SW480 (cell line): ENCODE results near the gene ZNF557.
"Not testable (repeated sequence)": the region's sequence is repeated elsewhere in the genome, so short reads cannot be mapped to it uniquely, and the experiment has no call there.

Experiments
- DNase-seq: peaks from one replicate; pipeline ENCODE4 v3.0.0-alpha.2; 2016; ENCODE audit warnings: low spot score

ZNF557 gene

DNA sequence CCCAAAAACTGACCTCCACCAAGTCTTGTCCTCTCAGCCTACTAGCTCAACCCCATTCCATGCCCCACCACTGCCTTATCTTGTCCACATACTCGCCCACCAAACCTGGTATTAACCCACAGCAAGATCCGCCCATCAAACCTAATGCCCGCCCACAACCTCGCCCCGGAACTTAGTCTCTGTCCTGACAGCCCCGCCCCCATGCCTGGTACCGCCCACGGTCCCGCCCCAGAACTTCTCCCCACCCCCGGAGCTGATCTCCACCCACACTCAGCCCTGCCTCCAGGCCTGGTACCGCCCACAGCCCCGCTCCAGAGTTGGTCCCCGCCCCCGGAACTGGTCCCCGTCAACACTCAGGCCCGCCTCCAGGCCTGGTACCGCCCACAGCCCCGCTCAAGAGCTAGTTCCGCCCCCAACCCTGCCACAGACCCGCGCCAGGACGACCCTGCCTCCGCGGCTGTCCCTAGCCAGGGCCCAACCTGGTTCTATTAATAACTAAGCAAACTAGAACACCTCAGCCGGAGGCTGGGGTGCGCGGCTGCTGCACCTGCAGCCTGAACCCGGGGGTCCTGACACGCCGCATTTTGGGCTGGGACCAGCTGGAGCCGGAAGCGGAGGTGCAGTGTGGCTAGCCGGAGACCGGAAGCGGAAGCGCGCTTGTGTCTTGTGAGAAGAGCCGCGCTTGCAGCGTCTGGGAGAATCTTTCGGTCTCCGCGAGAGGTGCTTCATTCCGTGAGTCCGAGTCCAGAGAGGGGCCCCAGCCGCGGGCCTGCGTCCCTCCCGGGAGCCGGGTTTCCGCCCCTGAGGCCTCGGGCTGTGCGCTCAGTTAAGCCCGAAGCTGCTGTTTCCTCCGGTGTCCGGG is at the start of gene ZNF557:
Gene ZNF557 (plus strand): TSS at position 662 of the 862 bp plus-strand sequence. CDS start 5,372 bp downstream, outside the sequence.
- DNase-seq: peak; percentile 93

DNA sequence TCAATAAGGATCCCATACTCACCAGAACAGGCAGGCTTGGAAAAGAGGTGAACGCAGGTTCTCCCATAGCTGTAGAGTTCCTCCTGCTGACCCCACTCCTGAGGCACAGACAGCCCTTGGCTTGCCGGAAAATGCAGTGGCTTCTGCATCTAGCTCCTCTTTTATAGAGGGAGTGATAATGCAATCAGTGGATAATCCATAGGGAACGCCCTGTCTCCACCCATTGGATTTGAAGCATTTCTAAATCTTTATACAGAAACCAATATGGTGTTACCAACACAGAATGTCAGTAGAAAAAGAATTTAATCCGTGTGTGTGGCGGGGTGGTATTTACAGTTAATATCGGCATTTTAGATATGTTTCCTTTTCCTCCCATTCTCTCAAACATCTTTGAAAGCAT is 48.2 kb upstream of the ZNF557 start, which contains the start of gene MBD3L2B:
Gene MBD3L2B (minus strand): TSS at position 101 of the 400 bp plus-strand sequence. CDS start 34 bp downstream, at position 67.
- not testable (repeated sequence) for DNase-seq

- DNase-seq: not testable (repeated sequence)
Measured at GRCh38 chr19:7028790-7029189, 40.7 kb upstream of the ZNF557 start.

DNA sequence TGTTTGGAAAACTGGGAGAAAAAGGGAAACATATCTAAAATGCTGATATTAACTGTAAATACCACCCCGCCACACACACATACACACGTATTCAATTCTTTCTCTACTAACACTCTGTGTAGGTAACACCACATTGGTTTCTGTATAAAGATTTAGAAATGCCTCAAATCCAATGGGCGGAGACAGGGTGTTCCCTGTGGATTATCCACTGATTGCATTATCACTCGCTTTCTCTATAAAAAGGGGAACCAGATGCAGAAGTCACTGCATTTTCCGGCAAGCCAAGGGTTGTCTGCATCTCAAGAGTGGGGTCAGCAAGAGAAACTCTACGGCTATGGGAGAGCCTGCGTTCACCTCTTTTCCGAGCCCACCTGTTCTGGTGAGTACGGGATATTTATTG is 39.2 kb upstream of the ZNF557 start, which contains the start of gene MBD3L5:
Gene MBD3L5 (plus strand): TSS at position 301 of the 400 bp plus-strand sequence. CDS start 34 bp downstream, at position 335.
- not testable (repeated sequence) for DNase-seq

DNA sequence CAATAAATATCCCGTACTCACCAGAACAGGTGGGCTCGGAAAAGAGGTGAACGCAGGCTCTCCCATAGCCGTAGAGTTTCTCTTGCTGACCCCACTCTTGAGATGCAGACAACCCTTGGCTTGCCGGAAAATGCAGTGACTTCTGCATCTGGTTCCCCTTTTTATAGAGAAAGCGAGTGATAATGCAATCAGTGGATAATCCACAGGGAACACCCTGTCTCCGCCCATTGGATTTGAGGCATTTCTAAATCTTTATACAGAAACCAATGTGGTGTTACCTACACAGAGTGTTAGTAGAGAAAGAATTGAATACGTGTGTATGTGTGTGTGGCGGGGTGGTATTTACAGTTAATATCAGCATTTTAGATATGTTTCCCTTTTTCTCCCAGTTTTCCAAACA is 29.4 kb upstream of the ZNF557 start, which contains the start of gene MBD3L4:
Gene MBD3L4 (minus strand): TSS at position 101 of the 400 bp plus-strand sequence. CDS start 35 bp downstream, at position 66.
- not testable (repeated sequence) for DNase-seq

GRCh38 chr19:7041563-7041962 is 27.9 kb upstream of the ZNF557 start:
- not testable (repeated sequence) for DNase-seq

DNA sequence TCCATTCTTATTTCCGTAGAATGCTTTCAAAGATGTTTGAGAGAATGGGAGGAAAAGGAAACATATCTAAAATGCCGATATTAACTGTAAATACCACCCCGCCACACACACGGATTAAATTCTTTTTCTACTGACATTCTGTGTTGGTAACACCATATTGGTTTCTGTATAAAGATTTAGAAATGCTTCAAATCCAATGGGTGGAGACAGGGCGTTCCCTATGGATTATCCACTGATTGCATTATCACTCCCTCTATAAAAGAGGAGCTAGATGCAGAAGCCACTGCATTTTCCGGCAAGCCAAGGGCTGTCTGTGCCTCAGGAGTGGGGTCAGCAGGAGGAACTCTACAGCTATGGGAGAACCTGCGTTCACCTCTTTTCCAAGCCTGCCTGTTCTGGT is 20.5 kb upstream of the ZNF557 start, which contains the start of gene MBD3L2:
Gene MBD3L2 (plus strand): TSS at position 301 of the 400 bp plus-strand sequence. CDS start 53 bp downstream, at position 354.
- DNase-seq: not testable (repeated sequence)

GRCh38 chr19:7051421-7051820 is 18.1 kb upstream of the ZNF557 start:
- not testable (repeated sequence) for DNase-seq

GRCh38 chr19:7052896-7053295 is 16.6 kb upstream of the ZNF557 start:
- DNase-seq: not testable (repeated sequence)

DNA sequence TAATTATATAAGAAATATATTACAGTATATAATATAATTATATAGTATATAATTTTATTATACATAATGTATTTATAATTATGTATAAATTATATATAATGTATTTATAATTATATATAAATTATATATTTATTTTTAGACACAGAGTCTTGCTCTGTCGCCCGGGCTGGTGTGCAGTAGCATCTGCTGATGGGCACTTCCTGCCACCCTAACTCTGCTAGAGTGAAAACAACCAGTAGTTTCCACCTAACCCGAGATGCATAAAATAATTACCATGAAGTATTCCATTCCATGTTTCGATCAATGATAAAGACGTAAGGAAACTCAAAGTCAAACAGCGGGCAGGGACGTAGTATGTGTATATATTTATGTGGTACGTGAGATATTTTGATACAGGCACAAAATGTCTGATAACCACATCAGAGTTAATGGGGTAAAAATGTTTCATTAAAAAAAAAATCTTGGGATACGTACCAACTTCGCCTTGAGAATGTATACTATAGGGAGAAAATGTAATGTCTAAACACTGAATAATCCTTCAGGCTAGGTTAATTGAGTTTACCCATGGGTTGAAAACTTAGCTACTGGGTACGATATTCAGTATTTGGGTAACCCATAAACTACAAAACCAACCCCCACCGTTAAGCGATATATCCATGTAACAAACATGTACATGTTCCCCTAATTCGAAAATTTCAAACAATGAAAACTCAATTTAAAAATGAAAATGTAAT is 14.7 kb upstream of the ZNF557 start:
- not testable (repeated sequence) for DNase-seq

DNA sequence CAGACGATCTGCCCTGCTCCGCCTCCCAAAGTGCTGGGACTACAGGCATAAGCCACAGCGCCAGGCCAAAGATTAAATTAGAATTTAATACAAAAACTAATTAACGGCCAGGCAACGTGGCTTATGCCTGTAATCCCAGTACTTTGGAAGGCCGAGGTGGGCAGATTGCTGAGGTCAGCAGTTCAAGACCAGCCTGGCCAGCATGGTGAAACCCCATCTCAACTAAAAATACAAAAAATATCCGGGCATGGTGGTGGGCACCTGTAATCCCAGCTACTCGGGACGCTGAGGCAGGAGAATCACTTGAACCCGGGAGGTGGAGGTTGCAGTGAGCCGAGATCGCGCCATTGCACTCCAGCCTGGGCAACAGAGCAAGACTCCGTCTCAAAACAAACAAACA is 13.8 kb upstream of the ZNF557 start:
- DNase-seq: not testable (repeated sequence)

DNA sequence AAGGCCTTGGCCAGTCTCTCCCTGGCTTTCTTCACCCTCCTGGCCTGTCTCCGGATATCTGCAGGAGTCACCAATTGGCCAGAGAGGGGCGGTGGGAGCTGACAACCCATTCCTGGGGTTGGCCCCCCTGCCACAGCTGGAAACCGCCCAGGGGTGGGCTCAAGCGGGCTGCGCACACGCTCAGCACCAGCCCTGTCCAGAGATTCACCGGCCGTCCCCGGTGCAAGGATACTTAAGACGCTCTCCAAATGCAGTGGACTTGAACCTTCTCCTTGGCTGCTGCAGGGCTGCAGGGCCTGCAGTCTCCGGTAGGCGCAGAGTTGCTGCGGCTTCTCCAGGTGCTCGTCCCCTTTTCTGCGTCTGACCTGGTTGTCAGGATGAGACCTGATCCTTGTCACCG is 13.1 kb upstream of the ZNF557 start:
- not testable (repeated sequence) for DNase-seq

- DNase-seq: not testable (repeated sequence)
Measured at GRCh38 chr19:7058576-7058975, 10.9 kb upstream of the ZNF557 start, which contains the start of gene MBD3L3. Gene MBD3L3 (minus strand): TSS chr19:7058676. CDS start chr19:7058605, 71 bp downstream.

- DNase-seq: not testable (repeated sequence)
Measured at GRCh38 chr19:7059977-7060376, 9.5 kb upstream of the ZNF557 start.

- DNase-seq: no peak
Measured at GRCh38 chr19:7063339-7063738, 6.2 kb upstream of the ZNF557 start.

DNA sequence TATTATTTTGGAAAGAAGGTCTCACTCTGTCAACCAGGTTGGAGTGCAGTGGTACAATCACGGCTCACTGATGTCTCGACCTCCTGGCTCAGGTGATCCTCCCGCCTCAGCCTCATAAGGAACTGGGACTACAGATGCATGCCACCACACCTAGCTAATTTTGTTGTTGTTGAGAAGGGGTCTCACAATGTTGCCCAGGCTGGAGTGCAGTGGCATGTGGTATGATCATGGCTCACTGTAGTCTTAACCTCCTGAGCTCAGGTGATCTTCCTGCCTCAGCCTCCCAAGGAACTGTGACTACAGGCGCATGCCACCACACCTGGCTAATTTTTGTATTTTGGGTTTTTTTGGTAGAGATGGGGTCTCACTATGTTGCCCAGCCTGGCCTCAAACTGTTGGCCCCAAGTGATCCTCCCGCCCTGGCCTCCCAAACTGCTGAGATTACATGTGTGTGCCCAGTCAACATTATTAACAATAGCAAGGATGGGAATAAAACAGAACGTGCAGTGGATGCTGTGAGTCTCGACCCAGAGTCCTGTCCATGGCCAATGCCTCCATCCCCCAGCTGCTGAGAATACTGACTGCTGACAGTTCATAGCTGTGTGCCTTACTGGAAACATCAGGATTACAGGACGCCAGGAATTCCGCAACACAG is 5.6 kb upstream of the ZNF557 start:
- no peak for DNase-seq

DNA sequence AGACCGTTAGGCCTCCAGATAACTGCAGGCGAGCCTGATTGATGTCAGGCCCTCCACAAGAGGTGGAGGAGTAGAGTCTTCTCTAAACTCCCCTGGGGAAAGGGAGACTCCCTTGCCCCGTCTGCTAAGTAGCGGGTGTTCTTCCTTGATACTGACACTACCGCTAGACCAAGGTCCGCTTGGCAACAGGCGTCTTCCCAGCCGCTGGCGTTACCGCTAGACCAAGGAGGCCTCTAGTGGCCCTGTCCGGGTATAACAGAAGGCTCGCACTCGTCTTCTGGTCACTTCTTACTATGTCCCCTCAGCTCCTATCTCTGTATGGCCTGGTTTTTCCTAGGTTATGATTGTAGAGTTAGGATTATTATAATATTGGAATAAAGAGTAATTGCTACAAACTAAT is 2.4 kb upstream of the ZNF557 start:
- peak; percentile 18 for DNase-seq

GRCh38 chr19:7067716-7068115 is 1.8 kb upstream of the ZNF557 start:
- no peak for DNase-seq

DNA sequence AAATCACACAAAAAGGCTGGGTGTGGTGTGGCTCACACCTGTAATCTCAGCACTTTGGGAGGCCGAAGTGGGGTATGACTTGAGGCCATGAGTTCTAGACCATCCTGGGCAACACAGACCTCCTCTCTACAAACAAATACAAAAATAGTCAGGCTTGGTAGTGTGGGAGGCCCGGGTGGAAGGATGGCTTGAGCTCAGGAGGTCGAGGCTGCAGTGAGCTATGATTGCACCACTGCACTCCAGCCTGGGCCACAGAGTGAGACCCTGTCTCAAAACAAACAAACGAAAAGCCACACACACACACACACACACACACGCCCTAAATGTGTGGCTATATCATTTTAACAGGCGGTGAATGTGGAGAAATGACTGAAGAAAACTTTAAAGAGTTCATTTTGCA is 904 bp upstream of the ZNF557 start:
- DNase-seq: no peak

GRCh38 chr19:7069904-7070226 is 362 bp downstream of the ZNF557 start:
- no peak for DNase-seq

- no peak for DNase-seq
Measured at GRCh38 chr19:7072541-7072940, 3.0 kb downstream of the ZNF557 start.
